Activated T-helper 1 cell treated with Interleukin-2 at 50 U/mL for 16 hours (primary cell): ENCODE measurements around the gene CD151.
A peak's percentile ranks its signal among the peaks of the same experiment; 100 is the strongest.

Source experiments
- DNase-seq: peaks from one replicate; pipeline ENCODE4 v3.0.0-alpha.2; 2020; ENCODE audit warnings: low read depth

CD151 gene

GRCh38 chr11:815675-816432, 16.9 kb upstream of the CD151 start:
- no peak for DNase-seq

- DNase-seq = no peak
Measured at GRCh38 chr11:816433-816779, 16.3 kb upstream of the CD151 start.

- DNase-seq = no peak
Measured at GRCh38 chr11:818396-819128, 14.2 kb upstream of the CD151 start, which contains the start of gene PNPLA2. Gene PNPLA2, plus strand, starts transcription at chr11:818914. Its CDS starts 805 bp downstream, at chr11:819719.

- DNase-seq = peak; percentile 84
Measured at GRCh38 chr11:819129-819931, 13.4 kb upstream of the CD151 start.

GRCh38 chr11:819943-820649, 12.7 kb upstream of the CD151 start:
- DNase-seq = peak; percentile 92

- no peak for DNase-seq
Measured at GRCh38 chr11:820655-821511, 11.9 kb upstream of the CD151 start.

- DNase-seq = no peak
Measured at GRCh38 chr11:821512-822371, 11.0 kb upstream of the CD151 start.

- no peak for DNase-seq
Measured at GRCh38 chr11:823441-824291, 9.1 kb upstream of the CD151 start.

- DNase-seq = no peak
Measured at GRCh38 chr11:824292-824880, 8.4 kb upstream of the CD151 start.

- no peak for DNase-seq
Measured at GRCh38 chr11:824942-825341, 7.8 kb upstream of the CD151 start.

DNA sequence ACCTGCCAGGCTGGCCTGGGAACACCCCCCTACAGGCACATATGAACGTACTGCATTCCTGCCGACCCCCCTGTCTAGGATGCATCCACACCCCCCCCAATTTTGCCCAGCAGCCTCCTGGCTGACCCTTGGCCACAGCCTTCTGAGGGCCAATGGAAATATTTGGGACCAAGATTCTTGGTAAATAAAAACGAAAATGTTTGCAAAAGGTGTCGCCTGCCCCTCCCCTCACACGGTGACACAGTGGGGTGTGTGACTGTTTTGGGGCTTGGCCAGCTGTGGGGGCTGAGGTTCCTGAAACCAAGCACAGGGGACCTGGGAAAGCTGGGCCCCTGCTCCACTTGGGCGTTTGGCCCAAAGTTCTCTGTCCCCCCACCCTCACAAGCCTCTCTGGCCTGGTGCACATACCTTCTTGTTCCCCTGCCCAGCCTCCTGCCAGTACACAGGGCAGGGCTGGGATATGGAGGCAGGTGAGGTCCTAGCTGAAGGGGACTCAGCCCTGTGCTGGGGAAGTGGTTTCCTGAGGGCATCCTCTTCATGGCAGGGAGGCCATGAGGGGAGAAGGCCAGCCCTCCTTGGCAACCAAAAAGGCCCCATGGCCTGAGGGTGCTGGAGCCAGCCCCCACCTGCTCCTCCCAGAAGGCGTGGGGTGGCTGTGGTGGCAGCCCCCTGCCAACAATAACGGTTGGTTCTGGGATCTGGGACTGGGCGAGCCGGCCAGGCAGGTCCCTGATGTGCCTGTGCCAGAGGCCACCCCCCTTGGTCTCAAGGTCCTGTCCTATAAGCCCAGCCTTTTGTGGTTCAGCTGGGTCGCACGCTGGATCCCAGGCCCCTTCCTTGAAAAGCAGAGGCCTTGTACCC, 7.2 kb upstream of the CD151 start:
- no peak for DNase-seq

DNA sequence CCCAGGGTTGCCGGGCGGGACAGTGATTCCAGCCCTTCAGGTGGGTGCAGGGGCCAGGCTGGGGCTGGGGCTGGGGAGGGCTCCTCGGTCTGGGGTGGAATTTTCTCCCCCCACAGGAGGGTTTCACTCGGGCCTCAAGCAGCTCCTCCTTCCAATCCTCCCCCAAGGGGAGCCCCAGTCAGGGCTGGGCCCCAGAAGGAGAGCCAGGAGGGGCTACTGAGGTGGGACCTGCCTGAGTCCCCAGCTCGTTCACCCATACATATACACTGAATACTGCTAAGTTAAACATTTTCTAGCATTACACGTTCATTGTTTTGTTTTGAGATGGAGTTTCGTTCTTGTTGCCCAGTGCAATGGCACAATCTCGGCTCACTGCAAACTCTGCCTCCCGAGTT, 6.5 kb upstream of the CD151 start:
- DNase-seq = no peak

- DNase-seq = no peak
Measured at GRCh38 chr11:826836-827145, 6.0 kb upstream of the CD151 start.

DNA sequence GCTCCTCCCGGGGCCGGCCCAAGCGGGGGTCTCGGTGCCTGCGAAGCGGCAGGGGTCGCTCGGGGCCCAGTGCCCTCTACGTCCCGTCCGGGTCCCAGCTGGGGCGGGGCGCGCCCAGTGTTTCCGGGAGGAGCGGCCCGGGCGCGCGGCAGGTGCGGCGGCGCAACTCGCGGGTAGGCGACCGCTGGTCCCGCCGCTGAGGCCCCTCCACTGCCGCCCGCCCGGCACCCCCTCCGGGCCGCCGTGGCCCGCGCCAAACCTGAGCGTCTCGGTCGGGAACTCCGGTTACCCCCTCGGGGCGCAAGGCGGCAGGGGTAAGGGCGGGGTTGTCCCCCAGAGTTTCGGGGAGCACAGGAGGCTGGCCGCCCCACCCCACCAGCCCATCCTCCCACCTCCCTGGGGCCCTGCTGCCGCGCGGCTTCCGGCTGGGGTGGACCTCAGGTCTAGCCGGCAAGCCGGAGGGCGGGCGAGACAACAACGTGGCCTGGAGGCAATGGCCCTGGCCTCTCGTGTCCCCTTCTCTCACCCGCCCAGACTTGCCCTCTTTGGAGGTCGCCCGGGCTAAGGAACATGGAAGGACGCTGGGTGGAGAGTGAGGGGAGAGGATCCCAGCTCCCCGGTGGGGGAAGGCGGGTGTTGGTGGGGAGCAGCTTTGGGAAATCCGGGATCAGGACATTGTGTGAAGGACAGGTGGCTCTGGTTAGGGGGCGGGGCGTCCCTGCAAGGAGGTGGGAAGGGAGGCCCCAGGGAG, 5.4 kb upstream of the CD151 start:
- no peak for DNase-seq

- no peak for DNase-seq
Measured at GRCh38 chr11:827897-828192, 4.9 kb upstream of the CD151 start, which contains the start of gene CRACR2B. Gene CRACR2B, plus strand, starts transcription at chr11:827919. Its CDS starts 689 bp downstream, at chr11:828608.

DNA sequence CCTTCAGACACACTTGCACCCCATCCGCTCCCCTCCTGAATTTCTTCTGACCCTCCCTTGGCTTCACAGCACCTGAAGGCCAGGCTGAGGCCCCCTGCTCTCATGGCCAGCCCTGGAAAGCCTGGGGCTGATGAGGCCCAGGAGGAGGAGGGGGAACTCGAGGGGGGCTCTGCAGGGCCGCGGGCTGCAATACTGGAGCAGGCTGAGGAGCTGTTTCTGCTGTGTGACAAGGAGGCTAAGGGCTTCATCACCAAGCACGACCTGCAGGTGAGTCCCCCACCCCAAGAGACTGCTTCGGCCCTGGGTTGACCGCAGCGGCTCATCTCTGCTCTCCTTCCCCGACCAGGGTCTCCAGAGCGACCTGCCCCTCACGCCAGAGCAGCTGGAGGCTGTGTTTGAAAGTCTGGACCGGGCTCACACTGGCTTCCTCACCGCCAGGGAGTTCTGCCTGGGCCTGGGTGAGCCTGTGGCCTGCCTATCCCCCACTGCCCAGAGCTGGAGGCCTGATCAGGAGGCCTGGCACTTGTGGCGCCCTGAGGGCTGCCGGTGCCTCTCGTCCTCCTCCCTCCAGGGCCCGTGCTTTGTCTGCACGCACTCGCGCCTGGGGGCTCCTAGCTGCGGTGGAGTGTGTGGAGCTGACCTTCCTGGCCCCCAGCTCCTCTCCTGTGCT, 4.1 kb upstream of the CD151 start:
- no peak for DNase-seq
